GM21825 (cell line): ENCODE data around the gene S100A11.

Source experiments
- ATAC-seq: cut with Tn5 transposase; IDR thresholded peaks from one replicate; pipeline ENCODE4 v1.9.1; 2021; ENCODE audit warnings: mild to moderate bottlenecking, moderate library complexity; ENCODE audit not compliant: unreplicated experiment

The S100A11 gene

GRCh38 chr1:151985768-151986167, 51.0 kb downstream of the S100A11 start:
- ATAC-seq = no peak

- no peak for ATAC-seq
Measured at GRCh38 chr1:151985270-151985669, 51.5 kb downstream of the S100A11 start.

GRCh38 chr1:151984313-151984956, 52.4 kb downstream of the S100A11 start:
- ATAC-seq = peak; percentile 70
